ENCODE measurements around the gene CRCP.
"Not testable (repeated sequence)": the region's sequence is repeated elsewhere in the genome, so short reads cannot be mapped to it uniquely, and the experiment has no call there.

DNA sequence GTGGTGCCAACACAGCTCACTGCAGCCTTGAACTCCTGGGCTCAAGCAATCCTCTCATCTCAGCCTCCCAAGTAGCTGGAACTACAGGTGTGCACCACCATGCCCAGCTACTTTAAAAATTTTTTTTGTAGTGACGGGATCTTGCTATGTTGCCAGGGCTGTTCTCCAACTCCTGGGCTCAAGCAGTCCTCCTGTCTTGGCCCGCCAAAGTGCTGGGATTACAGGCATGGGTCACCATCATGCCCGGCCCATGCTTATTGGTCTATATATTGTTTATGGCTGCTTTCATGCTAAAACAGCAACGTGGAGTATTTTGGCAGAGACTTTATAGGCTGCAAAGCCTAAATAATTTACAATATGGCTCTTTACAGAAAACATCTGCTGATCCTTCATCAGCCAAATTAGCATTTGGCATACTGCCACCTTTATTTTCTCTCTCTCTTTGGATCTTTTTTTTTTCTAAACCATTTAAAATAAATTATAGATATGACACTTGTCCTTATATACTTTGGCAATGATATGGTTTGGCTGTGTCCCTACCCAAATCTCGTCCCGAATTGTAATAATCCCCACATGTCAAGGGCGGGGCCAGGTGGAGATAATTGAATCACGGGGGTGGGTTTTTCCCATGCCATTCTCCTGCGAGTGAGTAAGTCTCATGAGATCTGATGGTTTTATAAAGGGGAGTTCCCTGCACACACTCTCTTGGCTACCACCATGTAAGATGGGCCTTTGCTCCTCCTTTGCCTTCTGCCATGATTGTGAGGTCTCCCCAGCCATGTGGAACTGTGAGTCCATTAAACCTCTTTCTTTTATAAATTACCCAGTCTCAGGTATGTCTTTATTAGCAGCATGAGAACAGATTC is 58.1 kb downstream of the CRCP start:
- not testable (repeated sequence) for TF ChIP-seq CTCF, POLR2A (IDR thresholded peaks at IDR 0.05)

All from thyroid gland (tissue), 4 donors.